Neural progenitor cell (in vitro differentiated cells): Measurements from ENCODE around the gene STAT2. TPM values are rescaled to one million over a fixed set of nuclear protein-coding genes. Genes with fewer than 3 reads are reported as not detected.
"Not testable (repeated sequence)": the region's sequence is repeated elsewhere in the genome, so short reads cannot be mapped to it uniquely, and the experiment has no call there.

Source experiments
- DNase-seq: peaks from one replicate; pipeline ENCODE4 v3.0.0-alpha.2; 2016; ENCODE audit warnings: low spot score
- H2AFZ ChIP-seq: fragments of 200-600 bp; sonication (generic); replicated peaks from 2 replicates; pipeline ENCODE4 v1.6.1; 2016; ENCODE audit warnings: antibody characterized with exemption
- H3F3A ChIP-seq: fragments of 200-600 bp; sonication (generic); 2 replicates; pipeline ENCODE4 v1.6.1; 2016; ENCODE audit warnings: antibody characterized with exemption, low read depth
- H3K27ac ChIP-seq: fragments of 200-600 bp; sonication (generic); 2 replicates; pipeline ENCODE4 v1.5.1; 2016; ENCODE audit warnings: mild to moderate bottlenecking
- H3K27me3 ChIP-seq: fragments of 200-600 bp; sonication (generic); 2 replicates; pipeline ENCODE4 v1.6.1; 2016; ENCODE audit warnings: mild to moderate bottlenecking, moderate library complexity
- H3K36me3 ChIP-seq: fragments of 200-600 bp; sonication (generic); 2 replicates; pipeline ENCODE4 v1.5.1; 2016
- H3K4me1 ChIP-seq: fragments of 200-600 bp; sonication (generic); 2 replicates; pipeline ENCODE4 v1.6.1; 2016; ENCODE audit warnings: mixed run types
- H3K4me2 ChIP-seq: fragments of 200-600 bp; sonication (generic); 2 replicates; pipeline ENCODE4 v1.6.1; 2016
- H3K4me3 ChIP-seq: fragments of 200-600 bp; sonication (generic); 2 replicates; pipeline ENCODE4 v1.5.1; 2016
- H3K79me2 ChIP-seq: fragments of 200-600 bp; sonication (generic); 2 replicates; pipeline ENCODE4 v1.6.1; 2016; ENCODE audit warnings: low read depth
- H3K9ac ChIP-seq: fragments of 200-600 bp; sonication (generic); 2 replicates; pipeline ENCODE4 v1.6.1; 2016
- H3K9me3 ChIP-seq: fragments of 200-600 bp; sonication (generic); 2 replicates; pipeline ENCODE4 v1.5.1; 2016; ENCODE audit warnings: low read depth
- H4K20me1 ChIP-seq: fragments of 200-600 bp; sonication (generic); 2 replicates; pipeline ENCODE4 v1.6.1; 2016; ENCODE audit warnings: low read depth
- H3K27ac Mint-ChIP-seq: 3 replicates; pipeline ENCODE4 v1.8.0; 2021; ENCODE audit warnings: mixed read lengths
- H3K27me3 Mint-ChIP-seq: 2 replicates; pipeline ENCODE4 v1.8.0; 2022; ENCODE audit warnings: low read depth, mild to moderate bottlenecking, inconsistent platforms, moderate library complexity, mixed read lengths; ENCODE audit not compliant: insufficient read depth
- H3K36me3 Mint-ChIP-seq: 3 replicates; pipeline ENCODE4 v1.8.0; 2021; ENCODE audit warnings: mixed read lengths
- H3K4me1 Mint-ChIP-seq: 3 replicates; pipeline ENCODE4 v1.8.0; 2021; ENCODE audit warnings: mixed read lengths
- H3K4me3 Mint-ChIP-seq: 3 replicates; pipeline ENCODE4 v1.8.0; 2021; ENCODE audit warnings: mild to moderate bottlenecking, moderate library complexity, mixed read lengths
- H3K9me3 Mint-ChIP-seq: 3 replicates; pipeline ENCODE4 v1.8.0; 2020; ENCODE audit warnings: mixed read lengths
- CTCF ChIP-seq: fragments of 200-600 bp; sonication (generic); IDR thresholded peaks from 2 replicates; pipeline ENCODE4 v1.5.1; 2017; ENCODE audit warnings: antibody characterized with exemption, mild to moderate bottlenecking
- EZH2 ChIP-seq: fragments of 200-600 bp; sonication (generic); IDR thresholded peaks from 2 replicates; pipeline ENCODE4 v1.6.1; 2017; ENCODE audit warnings: antibody characterized with exemption, mild to moderate bottlenecking, moderate library complexity
- EZH2phosphoT487 ChIP-seq: fragments of 200-600 bp; sonication (generic); IDR thresholded peaks from 2 replicates; pipeline ENCODE4 v1.6.1; 2017; ENCODE audit warnings: antibody characterized with exemption
- total RNA-seq: library from RNA; depleted of rRNA; stranded (reverse); fragments of >200 nt; gene quantifications from 2 replicates; pipeline ENCODE4 v1.2.3, GENCODE V29; 2015; ENCODE audit warnings: low replicate concordance

The STAT2 gene
- total RNA-seq, 1 donor from 2014 or later, result 86.4 TPM

GRCh38 chr12:56338308-56339157 lies 21.4 kb downstream of the STAT2 start, which contains the start of gene IL23A:
Gene IL23A (plus strand): TSS chr12:56338884. CDS start chr12:56339045, 161 bp downstream.
- peak within 1 kb of the TSS; percentile 55 for H3K27ac Mint-ChIP-seq
- Histone ChIP-seq H3K27ac (peak within 1 kb of the TSS; percentile 73), H3K4me3 (peak within 1 kb of the TSS; percentile 18), H3K4me1 (peaks cover 20% of the 10 kb centered on the region), H4K20me1 (no peaks in the 10 kb centered on the region), H3K27me3 (no peaks in the 10 kb centered on the region), H3K9ac (peak within 1 kb of the TSS; percentile 38), H3K9me3 (no peaks in the 10 kb centered on the region), H3K4me2 (peak within 1 kb of the TSS; percentile 70), H2AFZ (peak within 1 kb of the TSS; percentile 84), H3K36me3 (no peaks in the 10 kb centered on the region), H3K79me2 (no peaks in the 10 kb centered on the region), H3F3A (peaks cover 35% of the 10 kb centered on the region)
- H3K4me1 Mint-ChIP-seq, result peaks cover 11% of the 10 kb centered on the region
- TF ChIP-seq CTCF, result no peak
- no peak for TF ChIP-seq EZH2phosphoT487
- TF ChIP-seq EZH2, result no peak
- peak within 1 kb of the TSS; percentile 2 for H3K4me3 Mint-ChIP-seq
- no peaks in the 10 kb centered on the region for H3K36me3 Mint-ChIP-seq
- peak; percentile 54 for DNase-seq
- H3K9me3 Mint-ChIP-seq, result no peaks in the 10 kb centered on the region
- H3K27me3 Mint-ChIP-seq, result peaks cover 8% of the 10 kb centered on the region

- Mint-ChIP-seq H3K27ac (no peak overlapping the region), H3K4me1 (peaks cover 16% of the 10 kb centered on the region), H3K9me3 (no peaks in the 10 kb centered on the region), H3K36me3 (no peaks in the 10 kb centered on the region), H3K4me3 (no peak overlapping the region), H3K27me3 (peaks cover 8% of the 10 kb centered on the region)
- no peaks in the 10 kb centered on the region for H3K9me3 ChIP-seq
- H3F3A ChIP-seq, result peaks cover 42% of the 10 kb centered on the region
- H3K27ac ChIP-seq, result no peak overlapping the region
- TF ChIP-seq EZH2 (no peak), EZH2phosphoT487 (no peak), CTCF (no peak)
- H3K4me3 ChIP-seq, result no peak overlapping the region
- H2AFZ ChIP-seq, result no peak overlapping the region
- H3K27me3 ChIP-seq, result no peaks in the 10 kb centered on the region
- H4K20me1 ChIP-seq, result no peaks in the 10 kb centered on the region
- no peak for DNase-seq
- H3K36me3 ChIP-seq, result no peaks in the 10 kb centered on the region
- peak overlapping the region; percentile 32 for H3K4me2 ChIP-seq
- H3K4me1 ChIP-seq, result peaks cover 27% of the 10 kb centered on the region
- H3K9ac ChIP-seq, result no peak overlapping the region
- peaks cover 2% of the 10 kb centered on the region for H3K79me2 ChIP-seq
Measured at GRCh38 chr12:56337753-56338251, 22.1 kb downstream of the STAT2 start.

- no peak for DNase-seq
- Mint-ChIP-seq H3K9me3 (no peaks in the 10 kb centered on the region), H3K27me3 (peaks cover 12% of the 10 kb centered on the region), H3K36me3 (no peaks in the 10 kb centered on the region), H3K4me1 (peaks cover 20% of the 10 kb centered on the region), H3K27ac (no peak overlapping the region), H3K4me3 (no peak overlapping the region)
- H3F3A ChIP-seq, result peaks cover 42% of the 10 kb centered on the region
- no peak overlapping the region for H2AFZ ChIP-seq
- no peak overlapping the region for H3K27ac ChIP-seq
- peaks cover 27% of the 10 kb centered on the region for H3K4me1 ChIP-seq
- TF ChIP-seq CTCF (no peak), EZH2 (no peak), EZH2phosphoT487 (no peak)
- H3K79me2 ChIP-seq, result peaks cover 9% of the 10 kb centered on the region
- H3K9ac ChIP-seq, result no peak overlapping the region
- H3K36me3 ChIP-seq, result no peaks in the 10 kb centered on the region
- H3K9me3 ChIP-seq, result no peaks in the 10 kb centered on the region
- H3K4me2 ChIP-seq, result no peak overlapping the region
- no peak overlapping the region for H3K4me3 ChIP-seq
- H4K20me1 ChIP-seq, result no peaks in the 10 kb centered on the region
- H3K27me3 ChIP-seq, result no peaks in the 10 kb centered on the region
Measured at GRCh38 chr12:56336361-56337167, 23.3 kb downstream of the STAT2 start.

DNA sequence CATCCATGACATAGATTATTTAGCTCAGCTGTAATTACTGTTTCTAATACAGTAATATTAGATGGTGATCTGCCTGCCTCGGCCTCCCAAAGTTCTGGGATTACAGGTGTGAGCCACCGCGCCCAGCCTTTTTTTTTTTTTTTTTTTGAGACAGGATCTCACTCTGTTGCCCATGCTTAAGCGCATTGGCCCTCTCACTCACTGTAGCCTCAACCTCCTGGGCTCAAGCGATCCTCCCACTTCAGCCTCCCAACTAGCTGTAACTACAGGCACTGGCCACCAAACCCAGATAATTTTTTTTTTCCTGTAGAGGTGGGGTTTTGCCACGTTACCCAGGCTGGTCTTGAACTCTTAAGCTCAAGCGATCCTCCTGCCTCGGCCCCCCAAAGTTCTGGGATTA lies 24.4 kb downstream of the STAT2 start:
- H3K9me3 ChIP-seq, H3K79me2 ChIP-seq, H3K27ac Mint-ChIP-seq, H3K9me3 Mint-ChIP-seq, H3K36me3 ChIP-seq, H3K9ac ChIP-seq, H3K4me3 Mint-ChIP-seq, H3K36me3 Mint-ChIP-seq, H2AFZ ChIP-seq, H3K4me3 ChIP-seq, H3K27me3 ChIP-seq, H3K4me2 ChIP-seq, H4K20me1 ChIP-seq, H3K27ac ChIP-seq, DNase-seq: not testable (repeated sequence)
- peaks cover 42% of the 10 kb centered on the region for H3F3A ChIP-seq
- peaks cover 27% of the 10 kb centered on the region for H3K4me1 ChIP-seq
- Mint-ChIP-seq H3K4me1 (peaks cover 20% of the 10 kb centered on the region), H3K27me3 (peaks cover 12% of the 10 kb centered on the region)
